Measurements from ENCODE around the gene MCM9.
"Not testable (repeated sequence)": the region's sequence is repeated elsewhere in the genome, so short reads cannot be mapped to it uniquely, and the experiment has no call there.

MCM9 gene

GRCh38 chr6:118843685-118844390 is 91.1 kb downstream of the MCM9 start:
- TF ChIP-seq ZNF274 (IDR thresholded peaks at IDR 0.05; ENCODE audit: low read depth, low read length) = no peak
- H3K4me3 ChIP-seq (ENCODE audit: low read length) = no peak overlapping the region

DNA sequence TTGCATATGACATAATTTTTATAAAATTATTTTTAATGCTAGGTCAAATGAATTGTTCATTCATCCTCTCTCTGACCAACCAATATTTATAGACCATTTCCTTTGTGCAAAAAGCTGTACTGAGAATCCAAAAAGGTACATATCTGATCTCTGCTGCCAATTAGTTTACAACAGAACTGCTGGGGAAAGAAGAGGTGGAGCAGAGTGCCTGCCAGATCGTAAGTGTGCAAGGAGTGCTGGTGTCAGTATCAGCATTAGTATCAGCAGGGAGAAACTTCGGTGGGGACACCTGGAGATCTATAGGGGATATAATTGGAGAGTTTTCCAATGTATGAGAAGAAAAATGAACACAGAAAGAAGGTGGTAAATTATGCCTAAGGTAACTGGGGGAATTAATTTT is 104.3 kb downstream of the MCM9 start:
- no peak for TF ChIP-seq ZNF274 (IDR thresholded peaks at IDR 0.05; ENCODE audit: low read depth, low read length)
- H3K4me3 ChIP-seq (ENCODE audit: low read length) = no peak overlapping the region

DNA sequence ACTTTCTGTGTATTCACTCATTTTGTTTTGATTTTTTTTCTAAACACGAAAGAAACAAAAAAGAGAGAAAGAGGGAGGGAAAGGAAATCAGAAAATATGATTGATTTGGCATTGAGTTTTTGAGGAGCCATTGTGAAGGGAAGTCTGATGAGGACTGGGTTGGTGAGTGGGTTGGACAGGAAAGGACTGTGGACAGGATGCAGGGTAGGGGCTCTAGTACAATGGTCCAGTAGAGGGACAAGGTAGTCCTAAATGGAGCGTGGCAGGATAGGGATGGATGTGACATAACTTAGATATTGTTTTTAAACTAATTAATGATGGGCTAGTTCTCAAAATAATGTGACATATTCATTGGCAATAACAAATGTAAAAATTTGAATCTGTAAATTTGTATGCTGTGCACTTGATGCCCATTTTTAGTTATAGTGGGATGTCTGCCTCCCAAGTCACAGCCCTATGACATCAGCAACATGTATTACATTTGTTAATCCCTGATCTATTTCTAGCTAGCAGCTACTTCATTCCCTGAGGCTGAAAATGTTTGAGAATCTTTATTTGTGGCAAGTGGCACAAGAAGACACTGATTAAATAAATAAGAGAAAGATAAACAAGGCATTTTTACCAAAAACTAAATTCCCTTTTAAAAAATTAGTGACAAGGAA is 105.0 kb downstream of the MCM9 start:
- H3K4me3 ChIP-seq (ENCODE audit: low read length) = no peak overlapping the region
- TF ChIP-seq ZNF274 (IDR thresholded peaks at IDR 0.05; ENCODE audit: low read depth, low read length) = no peak

GRCh38 chr6:118826096-118826495 is 108.9 kb downstream of the MCM9 start:
- no peak overlapping the region for H3K4me3 ChIP-seq (ENCODE audit: low read length)
- no peak for TF ChIP-seq ZNF274 (IDR thresholded peaks at IDR 0.05; ENCODE audit: low read depth, low read length)

- no peak overlapping the region for H3K4me3 ChIP-seq (ENCODE audit: low read length)
- no peak for TF ChIP-seq ZNF274 (IDR thresholded peaks at IDR 0.05; ENCODE audit: low read depth, low read length)
Measured at GRCh38 chr6:118825661-118826060, 109.3 kb downstream of the MCM9 start.

GRCh38 chr6:118815495-118815894 is 119.5 kb downstream of the MCM9 start:
- no peak for TF ChIP-seq ZNF274 (IDR thresholded peaks at IDR 0.05; ENCODE audit: low read depth, low read length)

DNA sequence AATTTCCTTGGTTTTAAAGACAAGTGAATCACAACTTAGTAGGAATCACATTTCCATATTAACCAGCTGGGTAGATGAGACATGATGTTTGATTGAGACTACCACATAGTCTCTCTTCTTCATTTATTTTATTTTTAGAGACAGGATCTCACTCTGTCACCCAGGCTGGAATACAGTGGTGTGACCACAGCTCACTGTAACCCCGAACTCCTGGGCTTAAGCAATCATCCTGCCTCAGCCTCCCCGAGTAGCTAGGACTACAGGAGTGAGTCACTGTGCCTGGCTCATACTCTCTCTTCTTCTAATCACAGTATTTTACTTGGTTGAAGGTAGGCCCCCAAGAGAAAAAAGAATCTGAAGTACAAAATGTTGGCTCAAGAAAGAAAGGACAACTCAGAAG is 121.2 kb downstream of the MCM9 start:
- H3K4me3 ChIP-seq (ENCODE audit: low read length) = no peak overlapping the region
- TF ChIP-seq ZNF274 (IDR thresholded peaks at IDR 0.05; ENCODE audit: low read depth, low read length) = no peak

More at GRCh38 chr6:118815495-118815894, 119.5 kb downstream of the MCM9 start:
- no peak overlapping the region for H3K4me3 ChIP-seq (ENCODE audit: low read length)

- no peak for TF ChIP-seq ZNF274 (IDR thresholded peaks at IDR 0.05; ENCODE audit: low read depth, low read length)
Measured at GRCh38 chr6:118812970-118813369, 122.0 kb downstream of the MCM9 start.

GRCh38 chr6:118810420-118811027 is 124.4 kb downstream of the MCM9 start:
- H3K4me3 ChIP-seq (ENCODE audit: low read length) = no peak overlapping the region
- TF ChIP-seq ZNF274 (IDR thresholded peaks at IDR 0.05; ENCODE audit: low read depth, low read length) = no peak

More at GRCh38 chr6:118812970-118813369, 122.0 kb downstream of the MCM9 start:
- no peak overlapping the region for H3K4me3 ChIP-seq (ENCODE audit: low read length)

GRCh38 chr6:118808793-118809638 is 125.9 kb downstream of the MCM9 start:
- no peak overlapping the region for H3K4me3 ChIP-seq (ENCODE audit: low read length)
- TF ChIP-seq ZNF274 (IDR thresholded peaks at IDR 0.05; ENCODE audit: low read depth, low read length) = no peak

DNA sequence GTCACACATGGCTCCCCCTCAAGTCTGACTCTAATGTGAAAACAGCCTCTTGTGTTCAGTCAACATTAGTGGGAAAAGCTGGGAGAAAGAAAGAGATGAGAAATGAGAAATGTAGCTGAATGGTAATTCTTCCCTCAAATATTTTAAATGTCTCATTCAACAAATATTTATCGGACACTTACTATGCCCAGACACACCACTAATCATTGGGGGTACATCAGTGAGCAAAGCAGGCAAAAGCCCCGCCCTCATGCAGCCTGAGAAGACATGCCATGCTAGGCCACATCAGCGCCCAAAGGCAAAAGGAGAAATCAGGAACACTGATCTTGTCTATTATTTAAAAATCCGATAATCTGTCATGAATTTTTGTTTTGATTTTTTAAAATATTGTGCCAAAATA is 130.9 kb downstream of the MCM9 start:
- no peak for TF ChIP-seq ZNF274 (IDR thresholded peaks at IDR 0.05; ENCODE audit: low read depth, low read length)
- no peak overlapping the region for H3K4me3 ChIP-seq (ENCODE audit: low read length)

GRCh38 chr6:118801257-118801656 is 133.7 kb downstream of the MCM9 start:
- no peak for TF ChIP-seq ZNF274 (IDR thresholded peaks at IDR 0.05; ENCODE audit: low read depth, low read length)
- no peak overlapping the region for H3K4me3 ChIP-seq (ENCODE audit: low read length)

DNA sequence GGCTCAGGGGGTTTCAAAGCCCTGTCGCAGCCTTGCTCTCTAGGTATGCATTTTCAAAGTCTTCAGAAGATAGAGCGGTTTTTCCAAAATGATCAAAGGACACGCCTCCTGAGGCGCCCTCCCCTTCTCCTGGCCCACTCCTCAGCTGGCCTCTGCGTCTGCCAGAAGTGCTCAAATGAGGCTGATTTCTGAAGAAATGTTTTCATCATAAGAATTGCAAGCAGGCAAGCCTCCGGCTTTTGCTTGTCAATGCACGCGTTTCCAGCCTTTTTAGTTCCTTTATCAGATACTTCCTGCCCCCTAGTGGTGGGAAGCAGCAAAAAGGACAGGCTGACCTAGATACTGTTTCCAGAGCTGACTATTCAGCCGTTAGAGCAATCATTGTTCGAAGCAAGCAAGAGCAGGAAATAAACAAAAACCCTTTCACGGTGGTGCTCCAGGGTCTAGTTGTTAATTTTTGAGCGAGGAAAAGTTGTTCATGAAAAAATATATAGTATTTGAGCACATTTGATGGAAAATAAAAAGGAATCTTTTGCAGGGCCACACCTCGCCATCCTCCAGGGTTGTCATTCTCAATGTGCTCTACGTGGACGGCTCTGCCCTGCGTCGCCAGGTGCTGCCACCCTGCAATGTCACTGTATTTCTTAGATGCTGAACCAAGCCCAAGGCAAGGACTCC is 134.4 kb downstream of the MCM9 start:
- TF ChIP-seq ZNF274 (IDR thresholded peaks at IDR 0.05; ENCODE audit: low read depth, low read length) = no peak
- no peak overlapping the region for H3K4me3 ChIP-seq (ENCODE audit: low read length)

- TF ChIP-seq ZNF274 (IDR thresholded peaks at IDR 0.05; ENCODE audit: low read depth, low read length) = no peak
- no peak overlapping the region for H3K4me3 ChIP-seq (ENCODE audit: low read length)
Measured at GRCh38 chr6:118799826-118800225, 135.1 kb downstream of the MCM9 start.

- not testable (repeated sequence) for H3K4me3 ChIP-seq (ENCODE audit: low read length)
Measured at GRCh38 chr6:118796548-118796947, 138.4 kb downstream of the MCM9 start.
